Colonic mucosa (tissue), 4 donors: Measurements from ENCODE around the gene PDE1C. TPM values are rescaled to one million over a fixed set of nuclear protein-coding genes. Genes with fewer than 3 reads are reported as not detected.

Source experiments
- DNase-seq: peaks from one replicate; pipeline ENCODE4 v3.0.0-alpha.2; 2020
- H3K27ac ChIP-seq: fragments of 200-600 bp; one replicate; pipeline ENCODE4 v1.8.0; 2021
- H3K27me3 ChIP-seq: fragments of 200-600 bp; one replicate; pipeline ENCODE4 v1.8.0; 2021
- H3K36me3 ChIP-seq: fragments of 200-600 bp; one replicate; pipeline ENCODE4 v1.8.0; 2021
- H3K4me1 ChIP-seq: fragments of 200-600 bp; one replicate; pipeline ENCODE4 v1.8.0; 2021; ENCODE audit warnings: mild to moderate bottlenecking
- H3K4me3 ChIP-seq: fragments of 200-600 bp; one replicate; pipeline ENCODE4 v1.8.0; 2021
- H3K9ac ChIP-seq, 2 donors: one replicate each; pipeline ENCODE4 v1.7.0; 2013; ENCODE audit warnings: control low read depth in 2 of 2, low read depth in 2 of 2, low read length in 2 of 2
- H3K9me3 ChIP-seq: fragments of 200-600 bp; one replicate; pipeline ENCODE4 v1.8.0; 2021
- CTCF ChIP-seq: fragments of 200-600 bp; IDR thresholded peaks from one replicate; pipeline ENCODE4 v1.8.0; 2022; ENCODE audit warnings: antibody characterized with exemption, mild to moderate bottlenecking
- intact Hi-C: fragments of 100-400 bp; cut with DNase I; formaldehyde crosslinking; loops from one replicate; pipeline ENCODE4 v1.14.1; 2022
- total RNA-seq, 2 donors: library from RNA; stranded (reverse); fragmentation: NEBNext Ultra II Directional in 1 of 2; extraction: Animal tissue kit (Norgen Biotek cat#: 25700) in 1 of 2; gene quantifications; one replicate each; pipeline ENCODE4 v1.2.1, GENCODE V29; 2021
- donor health status: healthy.
- donor health status: DM: no; HTN: no; CAD: no.
- donor health status: DM: no; HTN: no; CAD: no.

Gene PDE1C
- total RNA-seq, 2 donors from 2014 or later, result 1.2 to 2.7 TPM

DNA sequence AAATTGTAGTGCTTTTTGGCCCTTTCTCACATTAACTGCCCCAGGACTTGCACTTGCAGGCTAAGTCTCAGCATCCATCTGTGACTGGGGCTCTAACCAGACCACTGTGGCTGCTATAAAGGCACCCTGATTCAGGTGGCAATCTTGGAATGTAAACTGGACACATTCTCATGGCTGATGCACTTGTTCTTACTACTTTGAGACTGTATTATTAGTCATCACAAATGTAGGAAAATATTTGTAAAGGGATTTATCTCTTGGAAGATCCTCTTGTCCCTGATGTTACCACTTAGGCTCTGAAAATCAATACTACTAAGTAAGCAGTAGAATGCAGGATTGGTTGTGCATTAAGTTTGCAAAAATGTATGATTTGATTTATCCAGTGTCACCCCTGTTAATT, 25.0 kb downstream of the PDE1C start:
- no peak for TF ChIP-seq CTCF
- no peaks in the 10 kb centered on the region for H3K27me3 ChIP-seq
- H3K9ac ChIP-seq, result no peak overlapping the region
- H3K9me3 ChIP-seq, result no peaks in the 10 kb centered on the region
- H3K4me3 ChIP-seq, result no peak overlapping the region
- intact Hi-C loops, result no loop called here
- no peak for DNase-seq
- no peaks in the 10 kb centered on the region for H3K36me3 ChIP-seq
- H3K4me1 ChIP-seq, result no peaks in the 10 kb centered on the region
- H3K27ac ChIP-seq, result no peak overlapping the region

GRCh38 chr7:32044739-32045138, 25.5 kb downstream of the PDE1C start:
- Histone ChIP-seq H3K27ac (no peak overlapping the region), H3K9me3 (no peaks in the 10 kb centered on the region), H3K4me3 (no peak overlapping the region), H3K36me3 (no peaks in the 10 kb centered on the region), H3K4me1 (no peaks in the 10 kb centered on the region), H3K27me3 (no peaks in the 10 kb centered on the region), H3K9ac (no peak overlapping the region)
- intact Hi-C loops, result no loop called here
- no peak for DNase-seq
- TF ChIP-seq CTCF, result no peak

GRCh38 chr7:32043688-32044087, 26.5 kb downstream of the PDE1C start:
- H3K27ac ChIP-seq, result no peak overlapping the region
- H3K4me1 ChIP-seq, result no peaks in the 10 kb centered on the region
- no peaks in the 10 kb centered on the region for H3K9me3 ChIP-seq
- TF ChIP-seq CTCF, result no peak
- no peaks in the 10 kb centered on the region for H3K27me3 ChIP-seq
- no peak overlapping the region for H3K9ac ChIP-seq
- intact Hi-C loops, result no loop called here
- no peaks in the 10 kb centered on the region for H3K36me3 ChIP-seq
- DNase-seq, result no peak
- no peak overlapping the region for H3K4me3 ChIP-seq

GRCh38 chr7:32042900-32043299, 27.3 kb downstream of the PDE1C start:
- H3K36me3 ChIP-seq, result no peaks in the 10 kb centered on the region
- no peak overlapping the region for H3K9ac ChIP-seq
- no peaks in the 10 kb centered on the region for H3K4me1 ChIP-seq
- no peak overlapping the region for H3K27ac ChIP-seq
- TF ChIP-seq CTCF, result no peak
- intact Hi-C loops, result no loop called here
- H3K4me3 ChIP-seq, result no peak overlapping the region
- DNase-seq, result no peak
- H3K9me3 ChIP-seq, result no peaks in the 10 kb centered on the region
- no peaks in the 10 kb centered on the region for H3K27me3 ChIP-seq

GRCh38 chr7:32039000-32039756, 31.0 kb downstream of the PDE1C start:
- Histone ChIP-seq H3K9me3 (no peaks in the 10 kb centered on the region), H3K27ac (no peak overlapping the region), H3K9ac (no peak overlapping the region), H3K4me3 (no peak overlapping the region), H3K27me3 (no peaks in the 10 kb centered on the region), H3K4me1 (no peaks in the 10 kb centered on the region), H3K36me3 (no peaks in the 10 kb centered on the region)
- no peak for DNase-seq
- intact Hi-C loops, result no loop called here
- no peak for TF ChIP-seq CTCF
